ENCODE results near the gene GNG14. TPM values are rescaled to one million over a fixed set of nuclear protein-coding genes. Genes with fewer than 3 reads are reported as not detected.

GNG14 gene
- total RNA-seq, 2 experiments from 2014 or later, result not detected

DNA sequence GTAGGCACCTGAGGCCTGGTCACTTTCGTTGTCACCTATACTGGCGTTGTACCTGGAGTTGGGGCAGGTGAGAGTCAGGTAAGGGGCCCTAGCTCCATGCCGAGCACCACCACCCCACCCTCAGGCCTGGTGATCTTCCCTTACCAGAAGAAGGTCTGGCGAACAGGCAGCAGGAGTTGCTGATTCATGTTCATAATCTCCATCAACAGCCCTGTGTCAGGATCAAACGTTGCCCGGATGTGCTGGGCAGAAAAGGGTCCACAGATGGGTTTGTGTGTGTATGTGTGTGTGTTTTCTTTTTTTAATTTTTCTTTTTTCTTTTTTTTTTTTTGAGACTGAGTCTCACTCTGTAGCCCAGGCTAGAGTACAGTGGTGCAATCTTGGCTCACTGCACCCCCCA is 35.6 kb upstream of the GNG14 start:
- DNase-seq, result no peak
- no peaks in the 10 kb centered on the region for H3K27me3 Mint-ChIP-seq
- peaks cover 52% of the 10 kb centered on the region for H3K36me3 Mint-ChIP-seq (ENCODE audit: low read depth)
- intact Hi-C loops (cut with DNase I, micrococcal nuclease), result no loop called here
- no peak for ATAC-seq
- CTCF ChIA-PET, result no interaction called here
- H3K4me1 Mint-ChIP-seq, result peaks cover 2% of the 10 kb centered on the region
- POLR2A ChIA-PET, result no interaction called here
- H3K4me3 Mint-ChIP-seq, result no peak overlapping the region
- no peak overlapping the region for H3K27ac Mint-ChIP-seq
- H3K9me3 Mint-ChIP-seq (ENCODE audit: low read depth), result no peaks in the 10 kb centered on the region

DNA sequence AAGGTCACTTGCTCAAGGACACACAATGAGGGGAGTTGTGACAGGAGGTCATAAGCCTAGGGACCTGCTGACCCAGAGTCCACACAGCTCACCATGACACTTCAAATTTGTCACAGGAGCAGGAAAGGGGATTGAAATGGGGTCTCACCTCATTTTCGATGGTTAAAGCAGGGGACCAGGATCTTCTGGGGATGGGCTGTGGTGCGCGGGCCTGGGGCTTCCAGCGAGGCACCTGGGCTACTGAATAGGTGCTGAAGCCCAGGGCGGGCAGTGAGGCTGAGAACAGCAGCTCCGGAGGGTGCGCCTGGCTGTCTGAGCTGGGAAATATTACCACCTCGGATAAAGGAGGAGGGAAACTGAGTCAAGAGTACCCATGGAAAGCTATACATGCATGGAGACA is 32.3 kb upstream of the GNG14 start:
- H3K4me3 Mint-ChIP-seq, result no peak overlapping the region
- H3K4me1 Mint-ChIP-seq, result no peaks in the 10 kb centered on the region
- POLR2A ChIA-PET, result interaction anchor here (0.7 kb wide), 1 partner anchor 160 kb away, joined by 3 read pairs; no protein-coding TSS in a partner anchor
- H3K36me3 Mint-ChIP-seq (ENCODE audit: low read depth), result peaks cover 55% of the 10 kb centered on the region
- intact Hi-C loops (cut with DNase I, micrococcal nuclease), result no loop called here
- no peaks in the 10 kb centered on the region for H3K9me3 Mint-ChIP-seq (ENCODE audit: low read depth)
- no peak overlapping the region for H3K27ac Mint-ChIP-seq
- no peaks in the 10 kb centered on the region for H3K27me3 Mint-ChIP-seq
- CTCF ChIA-PET, result no interaction called here
- ATAC-seq (no peak), DNase-seq (no peak)

DNA sequence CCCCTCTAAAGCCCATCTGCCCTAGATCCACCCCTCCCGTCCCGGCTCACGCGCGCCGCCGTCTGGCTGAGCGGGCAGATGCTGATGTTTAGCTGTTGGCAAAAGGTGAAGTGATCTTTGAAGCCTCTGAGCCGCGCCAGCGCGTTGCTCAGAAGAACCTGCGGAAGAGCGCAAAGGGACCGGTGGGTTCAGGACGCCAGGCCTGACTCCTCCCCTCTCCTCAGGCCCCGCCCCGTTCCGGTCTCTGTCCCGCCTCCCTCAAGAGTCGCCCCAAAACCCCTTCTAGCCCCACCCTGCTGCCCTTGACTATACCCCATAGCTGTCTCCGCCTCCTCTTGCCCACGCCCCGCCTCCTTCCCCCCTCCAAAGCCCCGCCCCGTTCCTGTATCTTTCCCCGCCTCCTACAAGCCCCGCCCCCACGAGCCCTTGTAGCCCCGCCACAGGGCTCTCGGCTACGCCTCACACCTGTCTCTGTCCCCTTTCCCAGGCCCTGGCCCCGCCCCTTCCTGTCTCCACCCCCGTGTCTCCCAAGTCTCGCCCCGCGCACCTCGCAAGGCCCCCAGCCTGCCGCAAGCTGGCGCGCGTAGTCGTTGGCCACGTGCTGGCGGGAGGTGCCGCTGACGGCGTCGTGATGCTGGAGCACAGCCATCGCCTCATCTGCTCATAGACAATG is 30.8 kb upstream of the GNG14 start:
- DNase-seq (peak; percentile 73), ATAC-seq (peak; percentile 85)
- Mint-ChIP-seq H3K4me1 (no peaks in the 10 kb centered on the region), H3K36me3 (ENCODE audit: low read depth) (peaks cover 55% of the 10 kb centered on the region), H3K27me3 (no peaks in the 10 kb centered on the region), H3K27ac (no peak overlapping the region), H3K4me3 (no peak overlapping the region), H3K9me3 (ENCODE audit: low read depth) (no peaks in the 10 kb centered on the region)
- intact Hi-C loops (cut with DNase I, micrococcal nuclease), result no loop called here
- CTCF ChIA-PET, result interaction anchor here (0.7 kb wide), 1 partner anchor 109 kb away, joined by 3 read pairs; no protein-coding TSS in a partner anchor
- POLR2A ChIA-PET, result no interaction called here

DNA sequence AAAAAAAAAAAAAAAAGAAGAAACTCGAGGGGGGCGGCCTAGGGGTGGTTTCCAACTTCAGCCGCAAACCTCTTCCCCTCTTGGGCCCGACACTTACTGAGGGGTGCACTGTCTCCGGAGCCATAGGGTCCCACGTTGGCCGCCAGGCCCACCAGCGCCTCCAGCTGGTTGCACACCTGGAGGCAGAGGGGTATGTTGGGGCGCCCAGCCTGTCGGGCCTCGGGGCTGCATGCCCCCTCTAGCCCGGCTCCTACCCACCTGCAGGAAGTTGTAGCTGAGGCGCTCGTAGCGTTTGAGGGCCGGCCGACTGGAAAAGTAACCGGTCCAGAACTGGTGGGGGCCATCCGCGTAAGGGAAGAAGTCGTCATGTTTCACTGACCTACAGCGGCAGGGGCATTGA is 29.8 kb upstream of the GNG14 start:
- CTCF ChIA-PET, result no interaction called here
- DNase-seq (no peak), ATAC-seq (no peak)
- Mint-ChIP-seq H3K27ac (no peak overlapping the region), H3K36me3 (ENCODE audit: low read depth) (peaks cover 54% of the 10 kb centered on the region), H3K4me3 (no peak overlapping the region), H3K4me1 (no peaks in the 10 kb centered on the region), H3K9me3 (ENCODE audit: low read depth) (no peaks in the 10 kb centered on the region), H3K27me3 (no peaks in the 10 kb centered on the region)
- intact Hi-C loops (cut with DNase I, micrococcal nuclease), result no loop called here
- POLR2A ChIA-PET, result no interaction called here

DNA sequence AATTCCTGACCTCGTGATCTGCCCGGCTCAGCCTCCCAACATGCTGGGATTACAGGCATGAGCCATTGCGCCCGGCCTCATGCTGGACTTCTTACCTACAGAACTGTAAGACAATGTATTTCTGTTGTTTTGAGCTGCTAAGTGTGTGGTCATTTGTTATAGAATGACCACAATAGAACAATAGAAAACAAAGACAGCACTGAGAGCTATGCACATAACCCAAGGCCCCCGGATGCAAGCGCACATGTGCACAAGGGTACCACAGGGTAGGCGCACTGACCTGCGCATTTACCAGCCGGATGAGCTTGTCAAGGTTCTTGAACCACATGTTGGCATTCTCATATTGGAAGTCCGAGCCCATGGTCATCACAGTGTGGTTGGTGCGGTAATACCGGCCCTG is 26.8 kb upstream of the GNG14 start:
- CTCF ChIA-PET, result no interaction called here
- intact Hi-C loops (cut with DNase I, micrococcal nuclease), result no loop called here
- no peak overlapping the region for H3K27ac Mint-ChIP-seq
- H3K9me3 Mint-ChIP-seq (ENCODE audit: low read depth), result no peaks in the 10 kb centered on the region
- ATAC-seq (no peak), DNase-seq (no peak)
- POLR2A ChIA-PET, result no interaction called here
- H3K27me3 Mint-ChIP-seq, result no peaks in the 10 kb centered on the region
- H3K36me3 Mint-ChIP-seq (ENCODE audit: low read depth), result peaks cover 67% of the 10 kb centered on the region
- no peak overlapping the region for H3K4me3 Mint-ChIP-seq
- H3K4me1 Mint-ChIP-seq, result peaks cover 15% of the 10 kb centered on the region

DNA sequence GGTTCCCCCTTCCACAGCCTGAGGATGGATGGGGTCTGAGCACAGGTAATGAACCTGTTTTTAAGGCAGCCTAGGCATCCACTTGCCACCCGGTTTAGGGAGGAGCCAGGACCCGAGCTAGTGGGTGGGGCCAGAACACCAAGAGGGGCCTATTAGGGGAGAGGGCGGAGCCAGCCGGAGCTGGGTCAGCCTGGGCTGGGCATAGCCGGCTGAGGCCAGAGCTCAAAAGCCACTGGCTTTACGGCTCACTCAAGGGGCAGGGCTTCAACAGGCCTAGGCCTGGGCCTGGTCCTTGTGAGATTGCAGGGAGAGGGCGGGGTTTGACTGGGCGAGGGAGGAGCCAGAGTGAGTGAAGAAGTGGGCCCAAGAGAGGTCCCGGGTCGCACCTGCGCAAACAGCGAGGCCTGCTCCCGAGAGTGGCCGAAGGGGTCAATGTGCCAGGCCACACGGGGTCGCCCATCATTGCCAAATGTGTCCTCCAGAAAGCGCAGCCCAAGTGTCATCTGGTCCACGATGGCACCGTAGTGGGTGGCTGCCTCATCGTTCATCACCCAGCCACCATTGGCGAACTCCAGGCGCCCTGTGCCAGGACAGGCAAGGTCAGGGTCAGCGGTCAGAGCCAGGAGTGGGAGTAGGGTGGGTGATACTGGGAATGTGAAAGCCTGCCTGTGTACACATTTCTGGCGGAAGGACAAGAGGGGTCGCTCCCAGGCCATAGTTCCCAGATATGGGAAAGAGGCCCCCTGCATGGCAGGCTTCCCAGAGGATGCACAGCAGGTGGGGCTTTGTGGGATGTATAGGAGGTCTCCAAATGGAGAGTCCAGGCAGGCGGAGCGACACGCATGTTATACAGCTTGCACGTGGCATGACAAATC is 23.2 kb upstream of the GNG14 start:
- peak overlapping the region; percentile 86 for H3K4me3 Mint-ChIP-seq
- peak overlapping the region; percentile 83 for H3K27ac Mint-ChIP-seq
- H3K27me3 Mint-ChIP-seq, result no peaks in the 10 kb centered on the region
- DNase-seq (peak; percentile 45), ATAC-seq (no peak)
- intact Hi-C loops (cut with DNase I, micrococcal nuclease), result loop anchor here in 1 of 2 experiments (5.0 kb wide), 1 partner anchor 742 kb away; no protein-coding TSS in a partner anchor
- H3K4me1 Mint-ChIP-seq, result peaks cover 35% of the 10 kb centered on the region
- POLR2A ChIA-PET, result interaction anchor here (0.7 kb wide), 1 partner anchor 102 kb away, joined by 3 read pairs; no protein-coding TSS in a partner anchor
- CTCF ChIA-PET, result interaction anchor here (0.7 to 1.9 kb wide), 2 partner anchors 12 to 199 kb away, joined by 5 to 7 read pairs; no protein-coding TSS in a partner anchor
- H3K9me3 Mint-ChIP-seq (ENCODE audit: low read depth), result no peaks in the 10 kb centered on the region
- peaks cover 52% of the 10 kb centered on the region for H3K36me3 Mint-ChIP-seq (ENCODE audit: low read depth)

DNA sequence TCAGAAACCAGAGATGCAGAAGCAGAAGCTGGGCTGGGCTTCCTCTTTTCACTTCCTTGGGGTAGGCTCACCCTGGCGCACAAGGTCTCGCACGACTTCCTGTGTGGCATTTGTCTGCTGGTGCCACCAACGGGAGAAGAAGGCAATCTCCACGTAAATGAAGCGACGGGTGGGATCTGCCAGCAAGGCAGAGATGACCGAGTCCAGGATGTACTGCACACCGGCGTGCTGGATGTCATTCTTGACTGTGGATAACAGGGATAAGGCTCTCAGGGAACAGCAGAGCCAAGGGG is 22.6 kb upstream of the GNG14 start:
- H3K4me1 Mint-ChIP-seq, result peaks cover 37% of the 10 kb centered on the region
- ATAC-seq, result peak; percentile 51
- CTCF ChIA-PET, result interaction anchor here (1.2 to 1.9 kb wide), 2 partner anchors 11 to 25 kb away, joined by 7 read pairs; no protein-coding TSS in a partner anchor
- intact Hi-C loops (cut with DNase I, micrococcal nuclease), result loop anchor here in 1 of 2 experiments (5.0 kb wide), 1 partner anchor 743 kb away; no protein-coding TSS in a partner anchor
- POLR2A ChIA-PET, result interaction anchor here (0.6 to 0.7 kb wide), 2 partner anchors 63 to 101 kb away, joined by 3 read pairs; no protein-coding TSS in a partner anchor
- H3K4me3 Mint-ChIP-seq, result peak overlapping the region; percentile 86
- H3K27me3 Mint-ChIP-seq, result no peaks in the 10 kb centered on the region
- DNase-seq, result peak; percentile 80
- peak overlapping the region; percentile 83 for H3K27ac Mint-ChIP-seq
- no peaks in the 10 kb centered on the region for H3K9me3 Mint-ChIP-seq (ENCODE audit: low read depth)
- peaks cover 49% of the 10 kb centered on the region for H3K36me3 Mint-ChIP-seq (ENCODE audit: low read depth)

DNA sequence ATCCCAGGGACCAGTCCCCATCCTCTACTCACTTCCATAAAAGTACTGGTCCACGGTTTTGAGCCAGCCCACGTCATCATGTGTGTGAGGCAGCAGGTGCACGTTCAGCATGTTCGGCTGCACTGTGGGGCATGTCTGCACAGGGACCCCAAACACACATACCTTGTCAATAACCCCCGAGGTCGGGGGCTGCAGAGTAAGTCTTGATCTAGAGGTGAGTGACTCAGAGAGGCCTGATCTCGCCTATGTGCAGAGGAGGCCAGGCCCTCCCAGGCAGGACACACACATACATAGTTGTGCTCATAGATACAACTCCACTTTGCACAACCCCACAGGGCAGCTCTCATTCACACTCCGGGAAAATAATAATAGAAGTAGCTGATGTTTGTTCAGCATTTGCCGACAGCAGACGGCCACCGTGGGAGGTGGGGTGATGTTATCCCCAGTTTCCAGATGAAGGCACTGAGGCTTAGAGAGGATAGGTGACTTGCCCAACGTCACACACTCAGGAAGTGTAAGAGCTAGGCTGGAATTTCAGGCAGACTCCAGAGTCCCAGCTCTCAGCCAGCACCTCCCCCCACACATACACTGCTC is 22.0 kb upstream of the GNG14 start:
- intact Hi-C loops (cut with DNase I, micrococcal nuclease), result loop anchor here in 1 of 2 experiments (1.0 to 5.0 kb wide), 5 partner anchors 57 to 743 kb away; partner anchors contain the start of genes GET3, ZNF44 and ZNF564
- DNase-seq (peak; percentile 55), ATAC-seq (peak; percentile 20)
- Mint-ChIP-seq H3K36me3 (ENCODE audit: low read depth) (peaks cover 46% of the 10 kb centered on the region), H3K27me3 (no peaks in the 10 kb centered on the region), H3K27ac (peak overlapping the region; percentile 83), H3K9me3 (ENCODE audit: low read depth) (no peaks in the 10 kb centered on the region), H3K4me3 (peak overlapping the region; percentile 86), H3K4me1 (peaks cover 41% of the 10 kb centered on the region)
- POLR2A ChIA-PET, result interaction anchor here (0.6 to 1.1 kb wide), 8 partner anchors 12 to 127 kb away, joined by 3 to 6 read pairs (median 4); partner anchors contain the start of genes TRIR, ZNF490 and ZNF791
- CTCF ChIA-PET, result interaction anchor here (0.5 to 1.9 kb wide), 8 partner anchors 11 to 574 kb away, joined by 3 to 7 read pairs (median 4); no protein-coding TSS in a partner anchor

DNA sequence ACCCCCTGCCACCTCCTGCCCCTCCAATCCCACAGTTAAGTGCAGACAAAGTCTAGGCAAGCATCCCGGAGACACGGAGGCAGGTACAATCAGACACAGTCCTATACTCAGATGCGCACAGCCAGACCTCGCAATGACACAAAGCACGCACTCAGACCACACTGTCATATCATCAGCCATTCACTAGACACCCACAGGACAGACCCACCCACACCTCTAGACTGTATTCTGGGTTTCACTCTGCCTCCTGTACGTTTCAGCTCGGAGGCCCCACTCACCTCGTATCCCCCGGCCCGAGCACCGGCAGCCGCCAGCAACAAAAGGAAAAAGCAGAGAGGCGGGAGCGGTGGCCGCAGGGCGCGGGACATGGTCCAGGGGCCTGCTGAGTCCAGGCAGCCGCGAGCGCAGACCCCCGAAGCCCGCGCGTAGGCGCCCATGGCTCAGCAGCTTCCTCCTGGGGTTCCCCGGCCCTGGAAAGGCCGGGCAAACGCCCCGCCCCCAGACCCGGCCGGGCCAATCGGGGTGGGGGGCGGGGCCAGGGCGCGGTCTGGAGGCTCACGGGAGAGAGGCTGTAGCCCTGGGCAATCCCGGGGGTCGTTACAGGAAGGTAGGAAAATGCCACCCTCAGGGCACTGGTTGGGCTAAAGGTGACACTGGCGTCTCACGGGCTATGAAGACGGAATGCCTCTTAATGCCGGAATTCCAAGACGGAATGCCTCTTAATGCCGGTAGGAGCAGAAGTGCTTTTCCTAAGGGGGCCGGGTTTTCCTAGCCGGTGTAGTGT is 21.3 kb upstream of the GNG14 start, which contains the start of the genes MAN2B1 and WDR83:
TSS of gene MAN2B1 (minus strand) at position 478 of the 784 bp plus-strand sequence. CDS start at position 437, 41 bp downstream.
TSS of gene WDR83 (plus strand) at position 543 of the 784 bp plus-strand sequence. CDS start 2,984 bp downstream, outside the sequence.
- ATAC-seq (peak; percentile 73), DNase-seq (peak; percentile 90)
- peak within 1 kb of the TSS; percentile 83 for H3K27ac Mint-ChIP-seq
- intact Hi-C loops (cut with DNase I, micrococcal nuclease), result loop anchor here in 1 of 2 experiments (1.0 to 5.0 kb wide), 5 partner anchors 56 to 744 kb away; partner anchors contain the start of genes GET3, ZNF44 and ZNF564
- peak within 1 kb of the TSS; percentile 86 for H3K4me3 Mint-ChIP-seq
- H3K4me1 Mint-ChIP-seq, result peaks cover 43% of the 10 kb centered on the region
- H3K27me3 Mint-ChIP-seq, result no peaks in the 10 kb centered on the region
- H3K36me3 Mint-ChIP-seq (ENCODE audit: low read depth), result peaks cover 42% of the 10 kb centered on the region
- no peaks in the 10 kb centered on the region for H3K9me3 Mint-ChIP-seq (ENCODE audit: low read depth)
- ChIA-PET CTCF (interaction anchor here (0.5 to 1.9 kb wide), 8 partner anchors 10 to 575 kb away, joined by 3 to 7 read pairs (median 4); no protein-coding TSS in a partner anchor), POLR2A (interaction anchor here (0.8 to 1.1 kb wide), 7 partner anchors 12 to 126 kb away, joined by 3 to 6 read pairs (median 5); partner anchors contain the start of genes TRIR, ZNF490 and ZNF791)

DNA sequence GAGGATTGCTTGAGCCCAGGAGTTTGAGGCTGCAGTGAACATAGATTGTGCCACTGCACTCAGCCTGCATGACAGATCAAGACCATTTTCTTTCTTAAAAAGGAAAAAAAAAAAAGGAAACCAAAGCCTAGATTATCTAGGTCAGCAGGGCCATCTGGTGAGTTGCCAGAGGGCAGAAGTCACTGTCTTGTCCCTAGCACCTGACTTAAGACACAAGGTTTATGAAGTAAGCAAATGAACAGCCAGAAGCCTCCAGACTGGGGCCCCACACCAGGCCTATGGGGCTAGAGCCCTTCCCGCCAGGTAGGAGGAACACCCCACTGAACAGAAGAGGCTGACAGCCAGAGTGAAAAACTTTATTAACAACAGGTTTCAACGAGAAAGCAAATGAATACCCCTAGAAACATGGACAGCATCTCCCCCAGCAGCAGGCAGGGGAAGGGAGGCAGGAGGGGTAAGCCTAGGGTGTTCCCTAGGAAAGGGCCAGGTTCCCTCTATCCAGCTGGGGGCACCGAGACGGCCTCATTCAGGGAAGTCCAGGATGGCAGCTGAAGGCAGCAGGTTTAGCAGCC is 20.0 kb upstream of the GNG14 start:
- intact Hi-C loops (cut with DNase I, micrococcal nuclease), result loop anchor here (2.0 to 5.0 kb wide), 5 partner anchors 57 to 853 kb away; partner anchors contain the start of genes ZNF136 (in 1 of the 2), ZNF44 (in 1 of the 2), ZNF440 (in 1 of the 2) and ZNF490 (in 1 of the 2)
- H3K4me3 Mint-ChIP-seq, result peak overlapping the region; percentile 86
- peak overlapping the region; percentile 100 for H3K27ac Mint-ChIP-seq
- peaks cover 48% of the 10 kb centered on the region for H3K4me1 Mint-ChIP-seq
- CTCF ChIA-PET, result interaction anchor here (0.9 kb wide), 1 partner anchor 28 kb away, joined by 3 read pairs; no protein-coding TSS in a partner anchor
- H3K9me3 Mint-ChIP-seq (ENCODE audit: low read depth), result no peaks in the 10 kb centered on the region
- ATAC-seq (no peak), DNase-seq (no peak)
- POLR2A ChIA-PET, result interaction anchor here (0.5 kb wide), 1 partner anchor 61 kb away, joined by 4 read pairs; no protein-coding TSS in a partner anchor
- H3K27me3 Mint-ChIP-seq, result no peaks in the 10 kb centered on the region
- H3K36me3 Mint-ChIP-seq (ENCODE audit: low read depth), result peaks cover 48% of the 10 kb centered on the region
